H54 (cell line): ENCODE measurements around the gene SLCO1A2.
A peak's percentile ranks its signal among the peaks of the same experiment; 100 is the strongest.
"Not testable (repeated sequence)": the region's sequence is repeated elsewhere in the genome, so short reads cannot be mapped to it uniquely, and the experiment has no call there.

Experiments used
- DNase-seq: peaks from one replicate; pipeline ENCODE4 v3.0.0; 2011; ENCODE audit warnings: low spot score, mixed read lengths; ENCODE audit not compliant: insufficient read length
- FAIRE-seq: peaks from 3 replicates; lab custom pipeline; 2011; peaks lifted over from hg19 to GRCh38; lab: Jason Lieb, UNC
- POLR2A ChIP-seq: IDR thresholded peaks from 2 replicates; pipeline ENCODE4 v1.6.1; 2011; ENCODE audit warnings: low read depth, mild to moderate bottlenecking, low read length

Gene SLCO1A2, protein sequence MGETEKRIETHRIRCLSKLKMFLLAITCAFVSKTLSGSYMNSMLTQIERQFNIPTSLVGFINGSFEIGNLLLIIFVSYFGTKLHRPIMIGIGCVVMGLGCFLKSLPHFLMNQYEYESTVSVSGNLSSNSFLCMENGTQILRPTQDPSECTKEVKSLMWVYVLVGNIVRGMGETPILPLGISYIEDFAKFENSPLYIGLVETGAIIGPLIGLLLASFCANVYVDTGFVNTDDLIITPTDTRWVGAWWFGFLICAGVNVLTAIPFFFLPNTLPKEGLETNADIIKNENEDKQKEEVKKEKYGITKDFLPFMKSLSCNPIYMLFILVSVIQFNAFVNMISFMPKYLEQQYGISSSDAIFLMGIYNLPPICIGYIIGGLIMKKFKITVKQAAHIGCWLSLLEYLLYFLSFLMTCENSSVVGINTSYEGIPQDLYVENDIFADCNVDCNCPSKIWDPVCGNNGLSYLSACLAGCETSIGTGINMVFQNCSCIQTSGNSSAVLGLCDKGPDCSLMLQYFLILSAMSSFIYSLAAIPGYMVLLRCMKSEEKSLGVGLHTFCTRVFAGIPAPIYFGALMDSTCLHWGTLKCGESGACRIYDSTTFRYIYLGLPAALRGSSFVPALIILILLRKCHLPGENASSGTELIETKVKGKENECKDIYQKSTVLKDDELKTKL

DNA sequence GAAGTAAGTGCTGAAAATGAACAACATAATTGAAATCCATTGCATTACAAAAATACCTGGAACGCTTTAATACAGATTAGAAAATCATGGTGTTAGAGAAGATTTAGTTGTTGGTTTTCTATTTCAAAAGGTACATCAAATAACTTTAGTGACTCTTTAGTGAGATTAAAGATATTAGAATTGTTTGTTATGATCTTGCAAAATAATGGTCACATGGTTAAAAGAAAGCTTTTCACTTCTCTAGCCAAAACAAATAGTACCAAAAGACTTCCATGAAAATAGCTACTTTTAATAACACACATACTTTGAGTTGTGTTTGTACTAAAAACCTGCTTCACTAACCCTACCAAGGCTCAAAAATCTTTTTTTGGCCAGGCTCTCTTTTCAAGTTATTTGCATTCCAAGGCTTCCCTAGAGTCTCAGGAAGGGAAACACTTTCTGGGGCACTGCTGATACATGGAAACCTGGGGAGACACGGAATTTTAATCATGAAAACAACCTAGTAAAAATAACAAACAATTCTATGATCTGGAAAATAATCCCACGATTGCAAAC lies at the start of gene SLCO1A2:
TSS of gene SLCO1A2 (minus strand) at position 147 of the 555 bp plus-strand sequence. CDS start 270 bp downstream, outside the sequence.
- FAIRE-seq = no peak
- DNase-seq = no peak
- no peak for TF ChIP-seq POLR2A

DNA sequence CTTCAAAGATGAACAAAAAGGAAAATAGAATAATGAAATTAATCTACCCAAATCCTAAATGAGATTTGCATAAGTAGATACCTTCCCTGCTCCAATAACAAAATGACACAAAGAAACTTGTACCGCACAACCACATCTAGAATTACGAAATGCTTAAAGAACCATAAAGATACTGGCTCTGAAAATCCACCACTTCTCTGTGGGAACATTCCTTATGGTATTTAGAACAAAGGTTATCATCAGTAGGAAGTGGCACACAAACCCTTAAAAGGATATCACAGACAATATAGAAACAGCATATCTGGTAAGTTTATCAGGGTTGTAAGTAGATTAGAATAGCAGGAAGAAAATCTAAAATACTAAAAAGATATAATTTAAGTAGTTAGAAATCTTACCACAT lies 49.5 kb upstream of the SLCO1A2 start:
- FAIRE-seq = no peak
- no peak for DNase-seq
- no peak for TF ChIP-seq POLR2A

DNA sequence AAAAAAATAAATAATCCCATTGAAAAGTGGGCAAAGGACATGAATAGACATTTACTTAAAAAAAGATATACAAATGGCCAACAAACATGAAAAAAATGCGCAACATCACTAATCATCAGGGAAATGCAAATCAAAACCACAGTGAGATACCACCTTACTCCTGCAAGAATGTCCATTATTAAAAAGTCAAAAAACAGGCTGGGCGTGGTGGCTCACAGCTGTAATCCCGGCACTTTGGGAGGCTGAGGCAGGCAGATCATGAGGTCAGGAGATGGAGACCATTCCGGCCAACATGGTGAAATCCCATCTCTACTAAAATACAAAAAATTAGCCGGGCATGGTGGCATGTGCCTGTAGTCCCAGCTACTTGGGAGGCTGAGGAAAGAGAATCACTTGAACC lies 46.6 kb upstream of the SLCO1A2 start:
- not testable (repeated sequence) for DNase-seq, FAIRE-seq

DNA sequence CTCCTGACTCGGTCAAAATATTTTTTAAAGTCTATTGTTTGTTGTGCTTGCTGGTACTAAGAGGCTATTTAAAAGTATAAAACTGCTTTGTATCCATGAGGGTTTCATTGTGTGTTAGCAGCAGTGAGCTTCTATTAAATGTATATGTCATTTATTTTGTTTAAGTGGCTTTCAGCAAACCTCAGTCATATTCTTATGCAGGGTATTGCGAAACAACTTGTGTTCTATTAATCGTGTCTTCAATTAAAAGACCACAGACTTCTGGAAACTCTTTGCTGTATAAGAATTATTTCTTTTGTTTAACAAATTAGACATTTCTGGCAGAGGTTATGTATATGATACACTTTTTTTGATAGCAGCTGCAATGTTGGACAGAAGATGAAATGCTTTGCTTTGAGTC lies 44.5 kb upstream of the SLCO1A2 start:
- no peak for DNase-seq
- no peak for TF ChIP-seq POLR2A
- no peak for FAIRE-seq

DNA sequence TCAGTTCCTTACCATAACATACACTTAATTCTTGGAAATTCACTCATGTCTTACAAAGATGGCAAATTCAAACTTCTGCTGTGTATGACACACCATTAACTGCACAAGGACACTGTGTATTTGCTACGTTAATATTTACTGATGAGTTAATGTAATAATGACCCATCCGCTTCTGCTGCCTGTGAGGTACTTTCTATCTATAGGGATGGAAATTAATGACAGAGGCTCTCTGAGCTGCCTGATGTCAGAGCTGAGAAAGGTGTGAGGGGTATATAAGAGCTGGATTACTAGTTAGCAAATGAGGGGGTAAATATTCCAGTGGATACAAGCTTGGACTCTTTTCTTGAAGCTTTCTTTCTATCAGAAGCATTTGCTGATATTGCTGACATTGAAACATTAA lies 37.9 kb upstream of the SLCO1A2 start, which contains the start of gene IAPP:
TSS of gene IAPP (plus strand) at position 301 of the 400 bp plus-strand sequence. CDS start 450 bp downstream, outside the sequence.
- no peak for TF ChIP-seq POLR2A
- no peak for FAIRE-seq
- no peak for DNase-seq

DNA sequence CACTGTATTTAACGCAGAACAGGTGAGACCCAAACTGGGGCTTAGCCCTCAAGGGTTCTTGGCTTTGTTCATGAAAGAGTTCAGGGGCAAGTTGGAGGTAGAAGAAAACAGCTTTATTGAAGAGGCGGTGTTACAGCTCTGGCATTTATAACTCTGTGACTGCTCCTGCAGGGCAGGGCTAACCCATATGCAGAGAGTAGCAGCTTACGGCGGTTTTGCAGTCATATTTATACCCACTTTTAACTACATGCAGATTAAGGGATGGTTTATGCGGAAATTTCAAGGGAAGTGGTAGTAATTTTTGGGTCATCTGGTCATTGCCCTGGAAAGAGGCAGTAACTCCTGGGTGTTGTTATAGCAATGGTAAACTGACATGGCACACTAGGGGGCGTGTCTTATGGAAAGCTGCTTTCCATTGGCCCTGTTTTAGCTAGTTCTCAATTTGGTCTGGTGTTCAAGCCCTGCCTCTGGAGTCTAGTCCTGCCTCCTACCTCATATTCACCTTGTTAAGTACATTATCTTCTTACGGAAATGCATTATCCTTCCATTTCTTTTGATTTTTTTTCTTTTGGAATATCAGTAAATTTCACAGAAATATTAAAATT lies 36.2 kb upstream of the SLCO1A2 start:
- DNase-seq (no peak), FAIRE-seq (no peak)
- TF ChIP-seq POLR2A = no peak

DNA sequence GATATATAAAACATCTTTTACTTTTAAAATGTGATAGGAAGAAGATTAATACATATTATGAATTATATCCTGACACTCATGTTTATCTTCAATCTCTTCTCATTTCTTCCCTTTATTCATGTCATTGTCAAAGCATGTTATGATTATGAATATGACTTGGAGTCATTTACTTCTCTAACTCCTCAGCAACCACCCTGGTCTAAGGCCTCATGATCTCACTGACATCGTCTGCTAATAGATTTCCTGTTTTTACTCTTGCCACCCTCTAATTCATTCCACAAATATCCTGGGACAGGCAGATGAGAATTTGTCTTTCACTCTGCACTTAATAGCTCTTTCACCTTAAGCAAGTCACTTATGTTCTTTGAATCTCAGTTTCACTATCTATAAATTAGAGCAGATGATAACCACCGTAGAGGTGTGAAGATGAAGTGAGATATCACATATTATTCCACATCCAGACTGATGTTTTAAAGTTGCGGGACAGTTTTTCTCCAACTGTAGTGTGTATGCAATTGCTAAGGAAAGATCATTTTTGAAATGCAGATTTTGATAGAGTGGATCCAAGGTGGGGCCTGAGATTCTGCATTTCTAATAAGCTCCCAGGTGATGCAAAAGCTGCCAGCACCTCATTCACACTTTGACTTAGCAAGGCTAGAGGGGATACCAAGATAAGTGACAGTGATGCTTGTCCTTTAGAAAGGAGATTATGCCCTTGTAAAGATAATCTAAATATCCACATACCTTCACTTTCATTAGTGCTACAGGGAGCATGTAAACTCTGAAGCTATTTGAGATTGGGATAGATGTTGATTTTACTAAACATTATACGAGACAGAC lies 34.6 kb upstream of the SLCO1A2 start:
- TF ChIP-seq POLR2A = no peak
- FAIRE-seq (no peak), DNase-seq (no peak)

DNA sequence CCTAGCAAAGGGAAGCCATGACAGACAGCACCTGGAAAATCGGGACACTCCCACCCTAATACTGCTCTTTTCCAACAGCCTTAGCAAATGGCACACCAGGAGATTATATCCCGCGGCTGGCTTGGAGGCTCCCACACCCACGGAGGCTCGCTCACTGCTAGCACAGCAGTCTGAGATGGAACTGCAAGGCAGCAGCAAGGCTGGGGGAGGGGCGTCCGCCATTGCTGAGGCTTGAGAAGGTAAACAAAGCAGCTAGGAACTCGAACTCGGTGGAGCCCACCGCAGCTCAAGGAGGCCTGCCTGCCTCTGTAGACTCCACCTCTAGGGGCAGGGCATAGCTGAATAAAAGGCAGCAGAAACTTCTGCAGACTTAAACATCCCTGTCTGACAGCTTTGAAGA lies 25.9 kb upstream of the SLCO1A2 start:
- not testable (repeated sequence) for DNase-seq, FAIRE-seq

DNA sequence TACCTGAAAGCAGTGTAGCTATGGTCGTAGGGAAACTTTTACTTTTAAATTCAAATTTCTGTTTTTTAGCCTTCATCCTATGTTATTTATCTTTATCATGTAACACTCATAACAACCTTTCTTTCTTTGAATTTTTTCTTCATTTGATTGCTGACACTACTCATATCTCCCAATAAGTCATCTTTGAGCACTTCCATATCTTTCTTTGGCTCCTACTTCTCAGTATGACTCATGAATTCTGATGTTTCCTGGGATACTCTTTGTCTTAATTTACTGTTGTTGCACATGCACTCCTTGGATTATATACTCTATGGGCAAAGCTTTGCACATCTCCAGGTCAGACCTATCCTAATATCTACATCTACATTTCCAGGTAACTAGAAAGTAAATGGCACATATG lies 19.9 kb upstream of the SLCO1A2 start:
- no peak for TF ChIP-seq POLR2A
- DNase-seq (no peak), FAIRE-seq (peak; percentile 66)

DNA sequence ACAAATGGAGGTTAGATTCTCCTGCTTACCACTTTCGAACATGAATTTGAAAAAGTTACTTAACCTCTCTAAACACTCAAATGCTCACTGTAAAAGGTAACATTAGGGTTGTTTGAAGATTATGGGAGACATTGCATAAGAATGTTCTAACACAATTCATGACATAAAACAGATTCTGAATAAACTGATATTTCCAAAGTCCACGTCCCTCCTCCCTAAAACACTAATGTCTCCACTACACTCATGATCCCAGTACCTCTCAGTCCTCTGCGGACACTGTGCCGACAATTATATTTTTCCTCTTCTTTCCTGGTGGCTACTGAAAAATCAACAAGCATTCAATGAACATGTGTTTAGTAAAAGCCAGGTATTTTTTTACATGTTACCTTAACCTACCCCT lies 19.2 kb upstream of the SLCO1A2 start:
- no peak for DNase-seq
- TF ChIP-seq POLR2A = no peak
- no peak for FAIRE-seq

DNA sequence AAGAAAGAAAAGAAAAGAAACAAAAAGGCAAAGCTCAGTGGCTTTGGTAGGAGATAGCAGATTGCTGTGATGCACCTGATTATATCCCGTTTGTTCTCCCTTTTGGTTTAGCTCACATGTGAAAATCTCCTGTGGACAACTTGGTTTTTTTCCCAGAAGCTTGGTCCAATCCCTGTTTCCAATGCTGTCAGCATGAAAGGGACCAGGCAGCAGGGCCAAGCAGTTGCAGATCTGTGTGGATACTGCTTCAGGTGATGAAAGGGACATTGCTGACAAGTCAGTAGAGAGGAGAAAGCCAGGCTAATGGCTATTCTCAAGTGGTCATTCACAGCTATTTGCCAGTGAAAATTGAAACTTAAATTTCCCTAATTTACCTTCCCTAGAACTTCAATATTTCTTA lies 18.8 kb upstream of the SLCO1A2 start:
- no peak for TF ChIP-seq POLR2A
- FAIRE-seq (no peak), DNase-seq (no peak)

DNA sequence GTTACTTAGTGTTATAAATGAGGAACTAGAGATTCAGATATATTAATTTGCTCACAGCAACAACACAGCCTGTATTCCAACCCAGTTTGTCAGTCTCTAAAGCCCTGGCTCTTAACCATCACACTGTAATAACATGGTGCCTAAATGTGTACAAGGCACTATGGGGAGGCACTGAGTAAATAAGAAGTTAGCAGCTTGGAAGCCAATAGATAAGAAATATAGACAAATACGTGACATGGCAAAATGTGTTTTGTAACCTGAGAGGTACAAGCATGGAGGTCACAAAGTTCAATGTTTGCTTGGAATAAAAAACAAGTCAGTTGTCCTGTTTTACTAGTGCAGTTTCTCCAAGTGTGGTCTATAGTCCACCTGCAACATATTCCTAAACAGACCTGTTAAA lies 16.3 kb upstream of the SLCO1A2 start:
- FAIRE-seq (no peak), DNase-seq (no peak)
- no peak for TF ChIP-seq POLR2A

DNA sequence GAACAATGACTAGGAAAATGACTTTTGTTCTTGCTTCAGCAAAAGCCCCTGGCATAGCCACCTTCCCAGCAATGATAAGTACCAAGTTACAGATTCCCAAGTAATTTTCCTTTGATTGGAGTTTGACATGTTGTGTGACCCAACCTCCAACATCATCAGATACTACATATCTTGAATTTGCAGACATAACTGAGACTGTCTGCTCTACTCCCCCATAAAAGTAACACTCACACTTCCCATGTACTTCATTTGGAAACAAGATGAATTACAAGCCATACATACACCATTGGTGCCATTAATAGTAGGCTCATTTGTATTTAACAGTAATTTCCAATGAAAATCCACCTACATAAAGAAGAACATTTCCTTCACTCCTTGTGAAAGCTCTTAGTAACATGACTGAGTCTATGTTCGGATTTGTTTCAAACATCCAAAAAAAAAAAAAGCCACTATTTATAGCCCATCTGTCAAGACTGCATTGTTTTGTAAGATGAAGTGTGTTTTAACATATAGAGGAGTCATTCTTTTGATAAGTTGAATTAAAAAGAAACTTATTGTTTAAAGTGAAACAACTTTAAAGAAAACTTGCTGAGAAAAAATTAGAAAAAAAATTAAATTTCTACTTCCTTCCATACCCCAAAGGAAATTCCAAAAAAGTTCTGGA lies 12.0 kb upstream of the SLCO1A2 start:
- peak; percentile 33 for FAIRE-seq
- no peak for TF ChIP-seq POLR2A
- no peak for DNase-seq
